ENCODE measurements around the gene SECISBP2.

SECISBP2 gene

DNA sequence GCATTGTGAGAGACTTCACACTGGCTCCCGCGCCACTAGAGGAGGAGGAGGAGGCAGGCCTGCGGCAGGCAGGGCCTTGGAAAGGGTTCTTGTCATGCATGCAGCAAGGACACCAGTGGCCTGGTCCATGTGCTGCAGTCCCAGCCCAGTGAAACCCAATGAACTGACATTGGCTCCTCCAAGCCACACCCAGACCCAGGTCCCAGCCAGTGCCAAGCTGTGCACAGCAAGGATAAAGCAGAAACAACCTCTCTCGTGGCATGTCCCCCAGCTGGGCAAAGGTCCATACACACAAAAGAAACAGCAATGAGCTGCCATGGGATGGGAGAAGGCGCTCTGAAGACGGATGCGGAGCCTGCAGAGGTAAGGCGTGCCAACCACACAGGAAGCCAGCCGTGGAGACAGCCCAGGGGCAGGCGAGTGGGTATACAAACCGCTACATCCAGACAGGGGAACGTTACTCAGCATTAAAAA, 90.4 kb downstream of the SECISBP2 start:
- DNase-seq (ENCODE audit: low read depth), result peak; percentile 47
